Measurements from ENCODE around the gene ALK. TPM values are rescaled to one million over a fixed set of nuclear protein-coding genes. Genes with fewer than 3 reads are reported as not detected.

Gene ALK
- total RNA-seq, 2 donors from 2014 or later, result 0.13 to 0.46 TPM

DNA sequence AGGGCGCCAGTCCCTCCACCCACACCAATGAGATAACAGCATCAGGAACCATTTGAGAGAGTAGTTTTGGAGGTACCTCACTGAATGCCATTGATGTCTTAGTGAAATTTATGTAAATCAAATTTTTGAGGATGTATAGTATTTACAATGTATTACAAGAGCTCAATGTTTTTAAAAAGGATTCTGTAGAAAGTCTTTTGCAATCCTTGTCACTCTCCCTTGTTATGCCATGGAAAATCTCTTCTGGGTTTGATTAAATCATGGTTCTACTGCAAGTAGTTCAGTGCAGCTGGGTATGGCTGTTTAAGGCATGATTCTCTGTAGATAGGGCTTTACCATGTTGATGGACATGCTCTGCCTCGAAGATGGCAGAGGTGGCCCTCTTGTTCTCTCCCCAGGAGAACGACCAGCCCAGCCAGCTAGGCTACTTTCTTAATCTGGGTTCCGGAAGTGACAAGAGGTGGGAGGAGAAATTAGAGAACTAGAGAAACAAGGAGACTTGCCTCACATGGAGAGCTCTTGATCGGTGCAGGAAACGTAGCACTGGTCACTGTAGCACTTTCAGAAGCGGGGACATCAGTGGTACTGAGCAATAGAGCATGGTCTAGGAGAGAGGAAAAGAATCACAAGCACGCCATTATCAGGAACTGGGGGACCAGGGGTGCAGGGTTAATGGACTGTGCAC, 603.4 kb downstream of the ALK start:
- Histone ChIP-seq H3K9ac (ENCODE audit: extremely low read depth, low read length, poor library complexity, severe bottlenecking) (no peak overlapping the region), H3K4me1 (ENCODE audit: control insufficient read depth, insufficient read depth, low read length) (no peaks in the 10 kb centered on the region), H3K27me3 (ENCODE audit: control insufficient read depth, insufficient read depth, low read length, poor library complexity, severe bottlenecking) (no peaks in the 10 kb centered on the region), H3K4me3 (ENCODE audit: low read length) (no peak overlapping the region), H3K36me3 (ENCODE audit: control insufficient read depth, insufficient read depth, low read length) (no peaks in the 10 kb centered on the region), H3K27ac (ENCODE audit: low read depth, low read length) (no peak overlapping the region), H3K9me3 (ENCODE audit: control insufficient read depth, low read length) (no peaks in the 10 kb centered on the region)
- Mint-ChIP-seq H3K4me1 (peaks cover 22% of the 10 kb centered on the region), H3K27me3 (ENCODE audit: insufficient read depth) (peaks cover 20% of the 10 kb centered on the region), H3K27ac (no peak overlapping the region), H3K36me3 (ENCODE audit: low read depth) (no peaks in the 10 kb centered on the region), H3K4me3 (no peak overlapping the region), H3K9me3 (no peaks in the 10 kb centered on the region)
- no peak for DNase-seq
- WGBS, 2 experiments (ENCODE audit: insufficient coverage in 1 of 2, insufficient read length in 1 of 2), result 93 to 99% methylated on average over 4 to 7 of the region's 8 CpGs
- TF ChIP-seq, protein P1, sequence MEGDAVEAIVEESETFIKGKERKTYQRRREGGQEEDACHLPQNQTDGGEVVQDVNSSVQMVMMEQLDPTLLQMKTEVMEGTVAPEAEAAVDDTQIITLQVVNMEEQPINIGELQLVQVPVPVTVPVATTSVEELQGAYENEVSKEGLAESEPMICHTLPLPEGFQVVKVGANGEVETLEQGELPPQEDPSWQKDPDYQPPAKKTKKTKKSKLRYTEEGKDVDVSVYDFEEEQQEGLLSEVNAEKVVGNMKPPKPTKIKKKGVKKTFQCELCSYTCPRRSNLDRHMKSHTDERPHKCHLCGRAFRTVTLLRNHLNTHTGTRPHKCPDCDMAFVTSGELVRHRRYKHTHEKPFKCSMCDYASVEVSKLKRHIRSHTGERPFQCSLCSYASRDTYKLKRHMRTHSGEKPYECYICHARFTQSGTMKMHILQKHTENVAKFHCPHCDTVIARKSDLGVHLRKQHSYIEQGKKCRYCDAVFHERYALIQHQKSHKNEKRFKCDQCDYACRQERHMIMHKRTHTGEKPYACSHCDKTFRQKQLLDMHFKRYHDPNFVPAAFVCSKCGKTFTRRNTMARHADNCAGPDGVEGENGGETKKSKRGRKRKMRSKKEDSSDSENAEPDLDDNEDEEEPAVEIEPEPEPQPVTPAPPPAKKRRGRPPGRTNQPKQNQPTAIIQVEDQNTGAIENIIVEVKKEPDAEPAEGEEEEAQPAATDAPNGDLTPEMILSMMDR (conservative IDR thresholded peaks at IDR 0.05), result no peak

DNA sequence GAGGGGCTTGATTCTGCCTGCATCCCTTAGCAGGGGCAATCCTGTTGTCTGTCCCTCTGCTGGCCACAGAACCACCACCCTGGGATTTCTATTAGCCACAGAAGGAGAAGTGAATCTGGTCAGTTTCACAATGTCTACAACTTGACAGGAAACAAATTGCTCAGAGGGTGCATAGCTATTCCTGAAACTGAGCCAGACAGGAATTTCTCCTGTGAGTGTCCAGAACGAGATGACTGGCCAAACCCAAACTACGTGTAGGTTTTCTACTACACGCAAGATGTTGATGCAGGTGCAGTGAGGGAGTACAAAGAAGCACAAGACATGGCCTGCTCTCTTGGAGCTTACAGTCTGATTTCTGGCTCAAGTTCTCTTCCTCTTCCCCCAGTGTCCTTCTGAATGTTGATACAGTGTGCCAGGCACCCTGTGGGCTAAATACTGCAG, 604.3 kb downstream of the ALK start:
- peaks cover 19% of the 10 kb centered on the region for H3K27me3 Mint-ChIP-seq (ENCODE audit: insufficient read depth)
- 95 to 96% methylated on average over 3 of the region's 3 CpGs for WGBS, 2 experiments (ENCODE audit: insufficient coverage in 1 of 2, insufficient read length in 1 of 2)
- H3K9me3 Mint-ChIP-seq, result no peaks in the 10 kb centered on the region

DNA sequence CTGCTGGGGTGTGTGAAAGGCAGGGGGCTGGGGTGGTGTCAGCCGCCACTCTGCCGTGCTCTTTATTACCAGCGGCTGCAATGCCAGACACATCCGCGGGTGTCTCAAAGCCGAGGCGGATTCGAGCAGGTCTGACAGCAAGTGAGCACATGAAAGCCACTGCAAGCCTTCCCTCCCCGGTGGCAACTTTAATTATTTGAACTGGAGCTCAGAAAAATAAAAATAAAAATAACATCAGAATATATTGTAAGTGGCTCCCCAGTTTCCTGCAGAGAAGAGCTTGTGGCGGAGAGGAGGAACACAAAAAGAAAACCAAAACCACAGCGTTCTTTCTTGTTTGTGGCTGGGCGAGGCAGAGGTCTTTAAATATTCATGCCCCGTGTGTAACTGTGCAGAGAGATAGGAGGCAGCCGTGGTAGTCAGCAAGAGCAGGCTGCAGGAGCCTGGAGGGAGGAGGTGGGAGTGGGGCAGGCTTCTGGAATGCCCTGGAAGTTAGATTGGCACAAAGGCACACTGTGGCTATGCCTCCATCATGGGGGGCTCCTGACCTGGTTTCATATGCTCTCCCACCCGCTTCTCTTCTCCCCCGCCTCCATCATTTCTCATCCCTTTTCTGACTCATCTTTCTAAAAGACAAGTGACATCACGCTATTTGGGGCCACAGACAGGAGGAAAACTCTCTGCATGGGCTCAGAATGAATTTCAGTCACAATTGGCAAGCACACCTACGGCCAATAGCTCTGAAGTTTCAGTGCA, 606.4 kb downstream of the ALK start:
- Histone ChIP-seq H3K4me1 (ENCODE audit: control insufficient read depth, insufficient read depth, low read length) (no peaks in the 10 kb centered on the region), H3K27me3 (ENCODE audit: control insufficient read depth, insufficient read depth, low read length, poor library complexity, severe bottlenecking) (no peaks in the 10 kb centered on the region), H3K27ac (ENCODE audit: low read depth, low read length) (peak overlapping the region; percentile 84), H3K9me3 (ENCODE audit: control insufficient read depth, low read length) (no peaks in the 10 kb centered on the region), H3K36me3 (ENCODE audit: control insufficient read depth, insufficient read depth, low read length) (no peaks in the 10 kb centered on the region), H3K4me3 (ENCODE audit: low read length) (no peak overlapping the region), H3K9ac (ENCODE audit: extremely low read depth, low read length, poor library complexity, severe bottlenecking) (no peak overlapping the region)
- H3K4me1 Mint-ChIP-seq, result peaks cover 15% of the 10 kb centered on the region
- H3K9me3 Mint-ChIP-seq, result no peaks in the 10 kb centered on the region
- TF ChIP-seq, protein P1 (conservative IDR thresholded peaks at IDR 0.05), result peak; percentile 41
- H3K27ac Mint-ChIP-seq, result no peak overlapping the region
- DNase-seq, result peak; percentile 74
- H3K4me3 Mint-ChIP-seq, result no peak overlapping the region
- H3K27me3 Mint-ChIP-seq (ENCODE audit: insufficient read depth), result peaks cover 9% of the 10 kb centered on the region
- no peaks in the 10 kb centered on the region for H3K36me3 Mint-ChIP-seq (ENCODE audit: low read depth)
- WGBS, 2 experiments (ENCODE audit: insufficient coverage in 1 of 2, insufficient read length in 1 of 2), result 42 to 60% methylated on average over 12 to 18 of the region's 18 CpGs

More for the DNA sequence above, 604.3 kb downstream of the ALK start:
- H3K4me1 Mint-ChIP-seq, result peaks cover 22% of the 10 kb centered on the region
- H3K9ac ChIP-seq (ENCODE audit: extremely low read depth, low read length, poor library complexity, severe bottlenecking), result no peak overlapping the region
- no peaks in the 10 kb centered on the region for H3K27me3 ChIP-seq (ENCODE audit: control insufficient read depth, insufficient read depth, low read length, poor library complexity, severe bottlenecking)
- H3K27ac Mint-ChIP-seq, result no peak overlapping the region
- DNase-seq, result no peak
- H3K9me3 ChIP-seq (ENCODE audit: control insufficient read depth, low read length), result no peaks in the 10 kb centered on the region
- no peak overlapping the region for H3K4me3 ChIP-seq (ENCODE audit: low read length)
- TF ChIP-seq, protein P1 (conservative IDR thresholded peaks at IDR 0.05), result peak; percentile 50
- no peak overlapping the region for H3K27ac ChIP-seq (ENCODE audit: low read depth, low read length)
- H3K36me3 Mint-ChIP-seq (ENCODE audit: low read depth), result no peaks in the 10 kb centered on the region
- no peaks in the 10 kb centered on the region for H3K36me3 ChIP-seq (ENCODE audit: control insufficient read depth, insufficient read depth, low read length)
- H3K4me3 Mint-ChIP-seq, result no peak overlapping the region
- no peaks in the 10 kb centered on the region for H3K4me1 ChIP-seq (ENCODE audit: control insufficient read depth, insufficient read depth, low read length)
